Activated CD8-positive, alpha-beta memory T cell treated with anti-CD3 and anti-CD28 coated beads for 4 hours (primary cell): ENCODE data around the gene PSMD12.
"Not testable (repeated sequence)": the region's sequence is repeated elsewhere in the genome, so short reads cannot be mapped to it uniquely, and the experiment has no call there.

Source experiments
- DNase-seq, 2 donors: peaks; one replicate each; pipeline ENCODE4 v3.0.0-alpha.2; 2020; ENCODE audit warnings: low read depth in 2 of 2

Gene PSMD12

DNA sequence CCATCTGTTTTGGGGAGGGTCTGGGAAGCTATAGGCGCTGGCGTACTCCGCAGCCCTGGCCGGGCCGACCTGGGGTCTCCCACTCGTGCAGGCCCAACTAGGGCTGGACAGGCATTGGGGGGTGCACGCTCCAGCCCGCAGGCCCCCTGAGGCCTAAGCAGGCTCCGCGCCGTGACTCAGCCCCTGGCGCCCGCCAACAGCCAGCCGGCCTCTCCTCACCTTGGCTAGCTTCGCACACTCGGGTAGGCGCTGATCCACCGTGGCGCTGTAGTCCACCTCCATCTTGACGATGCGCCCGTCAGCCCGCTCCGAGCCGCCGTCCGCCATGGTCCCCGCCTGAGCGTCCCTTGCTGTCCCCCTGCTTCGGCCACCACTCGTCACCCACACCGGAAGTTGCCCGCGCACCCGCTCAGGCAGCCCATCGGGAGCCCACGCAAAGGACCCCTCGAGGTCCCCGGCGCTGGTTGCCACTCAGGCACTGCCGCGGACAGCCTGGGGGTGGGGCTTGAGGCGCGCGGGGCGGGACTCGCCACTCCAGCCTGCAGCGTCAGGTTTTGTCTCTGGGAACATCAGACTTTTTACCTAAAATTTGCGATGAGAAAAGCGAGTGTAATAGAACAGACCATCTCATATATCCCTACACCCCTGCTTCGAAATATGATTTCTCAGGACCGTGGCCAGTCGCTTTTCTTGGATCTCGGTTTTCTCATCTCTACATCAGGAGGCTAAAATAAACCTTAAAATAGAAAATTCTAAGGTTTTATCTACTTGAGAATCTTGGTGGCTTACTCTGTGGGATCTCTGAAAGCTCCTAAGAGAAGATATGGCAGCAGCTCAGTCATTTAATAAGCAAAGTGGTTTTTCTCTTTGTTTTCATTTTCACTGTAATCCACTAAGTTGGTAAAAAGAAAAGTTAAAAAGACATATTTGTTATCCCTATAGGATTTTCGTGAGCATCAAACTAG, at the start of gene PSMD12:
TSS of gene PSMD12 (minus strand) at position 385 of the 965 bp plus-strand sequence. CDS start at position 327, 58 bp downstream.
- DNase-seq, result peak; percentile 85 to 87

DNA sequence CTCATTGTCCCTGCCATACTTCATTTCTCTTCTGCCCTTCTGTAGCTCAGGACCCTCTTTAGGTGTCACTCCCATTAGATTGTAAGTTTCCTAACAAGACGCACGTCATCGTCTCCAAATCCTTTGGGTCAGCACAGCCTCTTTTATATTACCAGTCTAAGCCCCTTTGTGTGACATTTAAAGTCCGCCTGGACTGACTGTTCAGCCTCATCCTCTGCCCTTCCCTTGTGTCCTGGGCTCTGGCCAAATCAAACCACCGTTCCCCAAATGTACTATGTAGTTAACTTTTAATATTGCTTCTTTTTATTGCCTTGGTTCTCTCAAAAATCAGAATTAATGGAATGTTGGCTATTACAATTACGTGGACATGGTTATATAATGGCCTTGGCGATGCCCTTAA, 48.9 kb upstream of the PSMD12 start:
- DNase-seq, result no peak

DNA sequence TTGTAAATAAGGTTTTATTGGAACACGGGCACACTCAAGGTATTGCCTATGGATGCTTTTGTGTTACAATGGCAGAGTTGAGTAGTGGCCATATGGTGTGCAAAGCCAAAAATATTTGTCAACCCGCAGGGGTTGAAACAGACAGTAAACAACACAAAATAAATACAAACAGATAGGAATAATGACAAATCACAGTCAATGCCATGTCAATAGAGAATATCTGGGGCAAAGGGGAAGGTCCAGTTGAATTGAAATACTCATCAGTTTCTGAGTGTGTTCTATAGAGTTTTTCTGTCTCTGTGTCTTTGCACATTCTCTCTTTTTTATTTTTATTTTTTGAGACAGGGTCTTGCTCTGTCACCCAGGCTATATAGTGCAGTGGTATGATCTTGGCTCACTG, 48.2 kb upstream of the PSMD12 start:
- DNase-seq, result no peak

DNA sequence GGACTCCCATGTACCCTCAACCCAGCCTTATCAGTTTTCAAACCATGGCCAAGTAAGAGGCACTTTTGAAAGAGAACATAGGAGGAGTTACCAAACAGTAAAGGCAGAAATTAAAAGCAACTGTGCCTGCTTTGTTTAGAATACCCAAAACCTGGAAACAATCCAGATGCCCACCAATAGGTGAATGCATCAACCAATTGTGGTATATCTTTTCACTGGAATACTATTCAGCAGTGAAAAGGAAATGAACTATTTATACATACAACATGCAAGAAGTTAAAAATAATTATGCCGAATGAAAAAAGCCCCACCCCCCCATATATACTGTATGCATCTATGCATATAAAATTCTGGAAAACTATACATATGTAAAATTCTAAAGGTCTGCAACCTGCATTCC, 47.8 kb upstream of the PSMD12 start:
- DNase-seq, result no peak

DNA sequence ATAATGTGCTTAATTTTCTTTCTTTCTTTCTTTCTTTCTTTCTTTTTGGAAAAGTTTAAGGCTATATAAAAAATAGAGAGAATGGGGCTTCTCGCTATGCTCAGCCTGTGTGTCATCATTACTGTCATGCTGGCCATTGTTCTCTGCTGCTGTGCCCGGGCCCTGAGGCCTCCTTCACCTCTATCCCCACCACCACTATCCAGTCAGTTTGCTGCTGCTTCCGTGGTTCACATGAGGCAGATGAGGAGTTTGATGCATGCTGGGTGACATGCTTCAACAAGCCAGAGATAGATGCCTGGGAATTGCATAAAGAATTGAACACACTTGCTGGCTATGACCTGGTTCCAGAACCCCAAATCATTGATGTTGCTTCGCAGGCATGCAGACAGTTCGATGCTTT, 47.0 kb upstream of the PSMD12 start:
- DNase-seq, result no peak

DNA sequence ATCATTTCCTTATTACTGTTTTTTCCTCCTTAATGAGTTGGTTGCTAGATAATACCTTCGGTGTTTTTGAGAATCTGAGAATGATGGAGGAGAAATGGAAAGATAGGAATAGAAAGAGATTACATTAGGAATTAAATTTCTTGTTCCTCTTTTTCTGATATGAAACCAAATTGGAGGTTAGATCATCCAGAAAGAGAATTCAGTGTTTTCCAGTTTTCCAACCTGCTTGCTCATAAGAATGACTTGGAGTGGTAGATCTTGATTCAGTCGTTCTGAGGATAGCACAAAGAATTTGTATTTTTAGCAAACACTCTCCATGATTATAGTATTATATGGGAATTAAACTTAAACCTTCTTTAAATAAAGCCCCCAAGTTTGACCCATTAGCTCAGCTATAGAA, 46.6 kb upstream of the PSMD12 start:
- no peak for DNase-seq

DNA sequence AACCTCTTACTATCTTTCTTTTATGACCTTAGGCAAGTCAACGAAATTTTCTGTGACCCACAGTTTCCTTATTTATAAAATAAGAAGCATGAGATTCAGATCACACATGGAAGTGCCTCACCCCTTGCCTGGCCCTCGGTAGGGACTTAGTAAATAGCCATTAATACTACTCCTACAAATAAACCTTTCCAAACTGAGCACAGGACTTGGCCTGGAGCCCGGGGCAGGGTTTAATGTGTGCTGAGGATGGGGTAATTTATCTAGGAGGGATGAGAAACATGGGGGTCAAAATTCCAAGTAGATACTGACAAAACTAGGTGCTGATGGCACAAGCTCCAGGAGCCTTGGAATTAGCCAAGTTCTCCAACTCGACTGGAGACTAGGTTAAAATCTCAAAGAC, 45.7 kb upstream of the PSMD12 start:
- no peak for DNase-seq

DNA sequence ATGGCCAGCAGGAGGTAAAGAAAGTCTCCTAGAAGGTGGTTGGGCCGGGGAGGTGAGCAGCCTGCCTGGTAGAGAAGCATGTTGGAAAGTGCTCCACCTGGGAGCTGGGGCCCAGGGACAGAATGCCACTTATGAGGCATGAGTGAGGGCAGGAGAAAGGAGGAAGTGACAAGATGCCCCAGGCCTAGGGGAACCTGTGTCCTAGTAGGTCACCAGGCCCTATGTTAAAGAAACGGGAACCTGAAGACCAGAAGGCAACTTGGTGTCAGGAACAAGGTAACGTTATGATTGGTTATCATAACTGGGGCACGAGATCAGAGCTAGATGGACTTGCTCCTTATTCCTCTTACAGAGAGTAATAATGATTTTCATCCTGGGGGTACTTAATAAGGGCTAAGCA, 45.0 kb upstream of the PSMD12 start:
- no peak for DNase-seq

DNA sequence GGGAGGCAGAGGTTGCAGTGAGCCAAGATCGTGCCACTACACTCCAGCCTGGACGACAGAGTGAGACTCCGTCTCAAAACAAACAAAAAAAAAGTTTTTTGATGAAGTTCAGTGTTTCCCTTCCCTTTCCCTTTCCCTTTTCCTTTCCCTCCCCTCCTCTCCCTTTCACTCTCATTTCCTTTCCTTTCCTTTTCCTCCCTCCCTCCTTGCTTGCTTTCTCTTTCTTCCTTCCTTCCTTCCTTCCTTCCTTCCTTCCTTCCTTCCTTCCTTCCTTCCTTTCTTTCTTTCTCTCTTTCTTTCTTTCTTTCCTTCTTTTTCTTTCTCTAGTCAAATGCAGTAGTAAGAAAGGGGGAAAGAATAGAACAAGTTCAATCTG, 42.1 kb upstream of the PSMD12 start:
- not testable (repeated sequence) for DNase-seq

DNA sequence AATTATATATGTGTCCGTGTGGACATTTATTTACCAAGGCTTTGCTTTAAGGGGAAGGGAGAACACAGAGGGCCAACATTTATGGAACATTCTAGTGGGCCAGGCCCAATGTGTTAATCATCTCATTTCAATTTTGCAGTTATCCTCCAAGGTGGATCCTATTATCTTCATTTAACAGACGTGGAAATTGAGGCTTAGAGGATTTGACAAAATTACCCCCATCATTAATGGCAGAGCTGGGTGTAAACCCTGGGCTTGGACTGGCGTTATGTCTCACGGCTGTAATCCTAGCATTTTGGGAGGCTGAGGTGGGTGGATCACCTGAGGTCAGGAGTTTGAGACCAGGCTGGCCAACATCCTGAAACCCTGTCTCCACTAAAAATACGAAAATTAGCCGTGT, 37.1 kb upstream of the PSMD12 start:
- DNase-seq, result no peak

DNA sequence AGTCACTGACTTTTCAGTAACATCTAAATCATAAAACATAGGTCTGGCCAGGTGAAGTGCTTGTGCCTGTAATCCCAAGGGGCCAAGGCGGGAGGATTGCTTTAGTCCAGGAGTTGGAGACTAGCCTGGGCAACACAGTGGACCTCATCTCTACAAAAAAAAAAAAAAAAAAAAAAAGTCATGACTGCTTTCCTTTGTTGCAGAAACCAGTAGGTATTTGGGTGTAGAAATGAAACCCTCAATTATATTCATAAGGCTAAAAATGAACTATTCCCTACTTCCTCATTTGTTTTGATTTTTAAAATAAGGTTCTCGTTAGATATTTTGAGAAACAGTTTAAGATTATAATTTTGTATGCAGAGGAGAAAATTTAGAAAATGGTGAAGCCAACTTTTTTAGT, 36.7 kb upstream of the PSMD12 start:
- DNase-seq, result no peak

DNA sequence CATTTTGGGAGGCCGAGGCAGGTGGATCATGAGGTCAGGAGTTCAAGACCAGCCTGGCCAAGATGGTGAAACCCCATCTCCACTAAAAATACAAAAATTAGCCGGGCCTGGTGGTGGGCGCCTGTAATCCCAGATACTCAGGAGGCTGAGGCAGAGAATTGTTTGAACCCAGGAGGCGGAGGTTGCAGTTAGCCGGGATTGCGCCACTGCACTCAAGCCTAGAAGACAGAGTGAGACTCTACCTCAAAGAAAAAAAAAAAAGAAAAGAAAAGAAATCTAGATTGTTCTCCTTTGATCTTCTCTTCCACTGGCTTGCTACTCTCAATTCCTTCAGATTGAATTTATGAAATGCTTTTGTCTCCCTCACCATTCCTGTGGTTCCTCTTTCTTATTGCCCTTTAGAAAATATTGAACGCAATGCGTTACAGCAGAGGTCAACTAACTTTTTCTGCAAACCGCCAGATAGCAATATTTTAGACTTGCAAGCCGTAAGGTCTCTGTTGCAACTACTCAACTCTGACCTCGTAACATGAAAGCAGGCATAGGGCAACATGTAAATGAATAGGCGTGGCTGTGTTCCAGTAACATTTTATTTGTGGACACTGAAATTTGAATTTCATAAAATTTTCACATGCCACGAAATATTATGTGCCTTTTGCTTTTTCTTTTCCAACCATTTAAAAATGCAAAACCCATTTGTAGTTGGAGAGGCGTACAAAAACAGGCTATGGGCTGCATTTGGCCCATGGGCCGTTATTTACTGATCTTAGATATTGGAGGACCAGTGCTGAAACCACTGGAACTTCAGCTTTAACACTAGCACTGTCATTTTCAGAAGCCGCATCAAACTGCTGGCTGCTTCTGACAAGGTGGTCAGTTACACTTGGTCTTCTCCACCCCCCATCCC, 35.5 kb upstream of the PSMD12 start:
- DNase-seq, result no peak

DNA sequence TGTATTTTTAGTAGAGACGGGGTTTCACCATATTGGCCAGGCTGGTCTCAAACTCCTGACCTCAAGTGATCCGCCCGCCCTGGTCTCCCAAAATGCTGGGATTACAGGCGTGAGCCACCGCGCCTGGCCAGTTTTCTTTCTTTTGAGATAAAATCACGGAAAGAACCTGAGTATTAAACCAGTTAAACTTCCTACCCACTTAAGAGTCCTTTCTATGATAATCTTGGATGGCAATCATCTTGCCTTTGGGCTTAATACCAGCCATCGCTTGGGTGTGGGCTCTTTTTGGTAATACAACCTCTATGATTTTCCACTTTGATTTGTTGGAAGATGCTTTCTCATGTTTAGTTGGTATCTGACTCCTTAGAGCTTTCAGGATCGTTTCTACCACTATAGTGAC, 34.7 kb upstream of the PSMD12 start:
- DNase-seq, result no peak

DNA sequence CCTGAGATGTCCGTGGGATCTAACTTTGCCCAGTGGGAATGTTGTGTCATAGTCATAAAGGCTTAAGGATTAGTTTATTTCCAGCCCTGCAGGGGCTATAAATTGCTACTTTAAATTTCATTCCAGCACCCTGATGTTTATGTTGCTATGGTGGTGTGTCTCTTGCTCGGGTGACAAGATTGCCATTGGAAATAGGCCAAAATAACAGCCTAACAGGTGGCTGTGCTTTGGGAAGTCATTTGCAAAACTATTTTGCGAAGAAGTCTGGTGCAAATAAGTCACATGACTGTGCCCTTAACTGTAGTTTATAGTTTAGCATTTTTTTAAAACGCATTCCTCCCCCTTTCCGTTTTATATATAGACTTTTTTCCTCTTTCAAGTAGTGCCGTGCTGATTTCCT, 33.8 kb upstream of the PSMD12 start:
- DNase-seq, result no peak

DNA sequence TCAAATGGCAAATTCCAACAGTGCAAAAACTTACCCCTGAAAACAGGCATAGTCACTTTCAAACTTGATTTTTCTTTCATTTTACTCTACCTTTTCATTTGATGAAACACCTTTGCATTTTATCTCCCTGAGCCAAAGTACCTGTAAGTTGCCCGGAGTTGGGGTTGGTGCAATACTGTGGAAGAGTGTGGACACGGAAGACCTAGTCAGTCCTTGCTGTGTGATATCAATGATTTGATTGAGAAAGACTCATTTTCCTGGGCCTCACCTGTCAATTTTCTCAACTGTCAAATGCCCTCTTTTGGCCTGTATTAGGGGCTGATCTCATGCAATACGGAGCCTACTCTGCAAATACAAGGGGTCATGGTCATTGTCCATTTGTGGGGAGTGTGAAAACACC, 33.3 kb upstream of the PSMD12 start:
- DNase-seq, result no peak

DNA sequence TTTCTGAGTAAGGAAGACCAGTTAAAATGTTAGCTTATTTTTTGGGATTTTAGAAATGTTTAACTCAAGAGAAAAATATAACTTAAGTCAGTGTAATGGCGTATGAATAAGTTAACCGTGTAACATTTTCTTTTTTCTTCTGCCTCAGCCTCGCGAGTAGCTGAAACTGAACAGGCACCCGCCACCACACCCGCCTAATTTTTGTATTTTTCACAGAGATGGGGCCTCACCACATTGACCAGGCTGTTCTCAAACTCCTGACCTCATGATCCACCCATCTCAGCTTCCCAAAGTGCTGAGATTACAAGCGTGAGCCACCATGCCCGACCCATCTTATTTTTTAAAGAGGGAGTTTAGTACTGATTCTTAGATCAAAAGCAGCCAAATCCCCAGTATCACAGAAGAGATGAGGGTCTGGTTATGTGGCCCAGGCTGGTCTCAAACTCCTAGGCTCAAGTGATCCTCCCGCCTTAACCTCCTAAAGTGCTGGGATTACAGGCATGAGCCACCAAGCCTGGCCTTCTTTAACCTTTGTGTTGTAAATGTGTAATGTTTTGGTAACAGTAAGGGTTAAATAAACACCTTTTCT, 27.5 kb upstream of the PSMD12 start:
- DNase-seq, result no peak

DNA sequence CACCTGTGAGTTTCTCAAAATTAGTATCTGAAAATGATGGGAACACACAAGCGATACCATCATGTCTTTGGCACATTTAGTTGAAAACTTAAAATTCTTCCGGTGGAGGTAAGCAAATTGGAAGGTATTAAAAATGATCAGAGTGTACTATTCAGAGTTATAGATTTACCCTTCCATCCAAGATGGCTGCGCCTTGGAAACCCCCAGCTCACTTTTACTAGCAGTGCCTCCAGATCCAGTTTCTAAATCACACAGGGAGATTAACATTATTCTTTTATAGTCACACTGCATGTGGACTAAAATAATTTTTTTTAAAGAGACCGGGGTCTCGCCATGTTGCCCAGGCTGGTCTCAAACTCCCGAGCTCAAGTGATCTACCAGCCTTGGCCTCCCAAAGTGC, 25.7 kb upstream of the PSMD12 start:
- DNase-seq, result no peak

DNA sequence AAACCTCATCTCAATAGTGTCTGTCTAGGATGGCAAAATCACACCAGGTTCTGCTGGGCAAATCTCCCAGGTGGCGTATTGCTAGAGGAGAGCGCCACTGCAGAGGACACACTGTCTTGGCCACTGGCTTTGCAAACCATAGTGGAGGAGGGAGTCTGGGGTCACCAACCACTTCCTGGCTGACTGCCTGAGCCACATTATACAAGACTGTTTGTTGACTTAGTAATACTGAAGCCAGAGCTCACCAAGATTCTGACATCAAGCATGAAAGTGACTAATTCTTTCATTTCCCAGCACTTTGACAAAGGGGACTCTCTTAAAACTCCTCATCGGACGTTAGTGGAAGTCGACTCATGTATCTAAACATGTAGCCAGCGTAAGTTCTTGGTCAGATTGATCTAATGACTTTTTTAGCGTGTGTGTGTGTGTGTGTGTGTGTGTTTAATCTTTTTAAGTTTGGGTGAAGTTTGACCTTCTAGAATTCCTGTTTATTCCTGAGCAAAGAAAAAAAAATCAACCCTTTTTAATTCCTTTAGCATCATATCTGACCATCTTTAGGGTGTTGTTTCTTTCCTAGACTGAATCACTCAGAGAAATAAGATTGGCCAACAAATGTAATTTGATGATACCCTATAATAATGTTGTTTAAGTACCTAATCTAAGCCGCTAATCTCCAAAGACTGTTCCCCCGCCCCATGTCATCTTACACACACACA, 24.4 kb upstream of the PSMD12 start:
- no peak for DNase-seq

DNA sequence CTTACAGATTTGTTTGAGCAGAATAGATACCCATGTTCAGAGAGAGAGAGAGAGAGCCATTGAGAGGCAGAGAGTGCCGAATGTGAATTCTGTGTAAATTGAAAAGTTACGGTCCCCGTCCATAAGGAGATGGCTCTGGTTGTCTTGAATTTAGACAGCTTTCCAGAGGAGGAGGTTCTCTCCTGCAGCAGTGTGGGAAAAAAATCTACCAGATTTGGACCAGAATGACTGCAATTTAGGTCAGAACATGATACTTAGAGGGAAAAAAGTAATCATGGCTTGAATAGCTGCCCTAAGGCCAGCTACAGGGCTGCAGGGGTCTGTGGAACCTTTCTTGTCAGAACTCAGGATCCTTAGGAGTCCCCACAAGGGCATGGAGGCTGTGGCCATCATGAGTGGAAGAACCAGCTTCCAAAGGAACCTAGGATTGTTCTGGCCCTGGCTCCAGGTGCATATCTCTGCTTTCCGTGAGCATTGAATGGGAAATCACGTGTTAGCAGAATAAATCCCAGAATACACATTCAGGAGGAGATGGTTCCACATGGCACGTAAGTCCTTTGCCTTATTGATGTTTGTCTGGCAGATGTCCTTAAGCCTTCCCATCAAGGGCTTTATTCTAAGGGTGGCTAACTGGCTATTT, 23.7 kb upstream of the PSMD12 start:
- DNase-seq, result no peak

DNA sequence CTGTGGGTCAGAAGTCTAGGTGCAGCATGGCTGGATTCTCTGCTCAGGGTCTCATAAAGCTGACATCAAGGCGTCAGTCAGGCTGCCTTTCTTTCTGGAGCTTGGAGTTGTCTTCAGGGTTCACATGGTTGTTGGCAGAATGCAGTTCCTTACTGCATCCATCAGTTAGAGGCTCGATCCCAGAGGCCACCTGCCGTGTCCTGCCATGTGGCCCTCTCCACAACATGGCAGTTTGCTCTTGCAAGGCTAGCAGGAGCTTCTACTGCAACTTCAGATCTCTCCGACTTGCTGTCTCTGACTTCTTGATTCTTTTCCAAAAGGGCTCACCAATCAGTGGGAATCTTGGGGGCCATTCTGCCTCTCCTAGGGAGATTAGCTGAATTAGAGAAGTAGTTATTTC, 22.6 kb upstream of the PSMD12 start:
- DNase-seq, result no peak

DNA sequence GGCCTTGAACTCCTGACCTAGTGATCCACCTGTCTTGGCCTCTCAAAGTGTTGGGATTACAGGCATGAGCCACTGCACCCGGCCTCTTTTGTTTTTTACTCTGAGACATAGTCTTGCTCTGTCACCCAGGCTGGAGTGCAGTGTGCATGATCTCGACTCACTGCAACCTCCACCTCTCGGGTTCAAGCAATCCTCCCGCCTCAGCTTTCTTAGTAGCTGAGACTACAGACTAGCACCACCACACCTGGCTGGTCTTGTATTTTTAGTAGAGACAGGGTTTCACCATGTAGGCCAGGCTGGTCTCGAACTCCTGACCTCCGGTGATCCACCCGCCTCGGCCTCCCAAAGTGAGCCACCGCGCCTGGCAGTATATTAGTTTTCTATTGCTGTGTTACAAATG, 22.2 kb upstream of the PSMD12 start:
- DNase-seq, result not testable (repeated sequence)
